Measurements from ENCODE around the gene MSANTD3.

DNA sequence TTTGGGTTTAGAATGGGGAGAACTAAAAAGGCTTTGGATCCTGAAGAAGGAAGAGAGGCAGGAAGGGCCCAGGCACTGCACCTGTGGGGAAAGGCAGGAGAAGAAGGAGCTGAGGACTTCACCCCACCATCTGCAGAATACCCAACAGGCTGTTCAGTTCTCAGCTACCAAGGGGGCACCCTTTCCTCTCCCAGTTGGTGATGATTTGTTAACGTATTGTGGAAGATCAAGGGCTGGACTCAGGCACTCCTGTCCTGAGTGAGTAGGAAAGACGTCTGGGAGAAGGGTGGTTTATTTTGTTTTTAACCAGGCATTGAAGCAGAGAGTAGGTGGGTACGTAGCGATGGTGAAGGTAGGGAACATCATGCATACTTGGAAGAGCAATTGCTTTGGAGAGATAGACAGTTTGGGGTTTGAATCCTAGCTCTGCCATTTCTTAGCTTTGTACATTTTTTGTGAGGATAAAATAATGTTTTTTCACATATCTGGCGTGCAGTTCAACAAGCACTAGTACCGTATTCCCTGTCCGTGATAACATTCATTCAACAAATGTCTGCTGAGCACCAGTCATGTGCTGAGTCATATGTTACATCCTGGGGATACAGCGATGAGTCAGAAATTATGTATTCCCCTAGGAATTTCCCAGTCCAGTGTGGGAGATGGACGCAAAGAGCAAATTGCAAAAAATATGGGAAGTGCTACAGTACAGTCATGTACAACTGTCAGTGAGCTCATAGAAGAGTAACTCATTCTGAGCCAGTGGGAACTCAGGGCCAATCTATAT lies 2.1 kb downstream of the MSANTD3 start:
- TF ChIP-seq LEF1 (IDR thresholded peaks at IDR 0.05; ENCODE audit: borderline replicate concordance) (no peak), ELF4 (IDR thresholded peaks at IDR 0.05) (no peak), TARDBP (IDR thresholded peaks at IDR 0.05) (no peak), SP1 (IDR thresholded peaks at IDR 0.05) (no peak), FOXM1 (IDR thresholded peaks at IDR 0.05; ENCODE audit: borderline replicate concordance) (no peak), SUZ12 (IDR thresholded peaks at IDR 0.05) (no peak), BHLHE40 (IDR thresholded peaks at IDR 0.05; ENCODE audit: borderline replicate concordance) (no peak), PKNOX1 (IDR thresholded peaks at IDR 0.05) (no peak), HDGF (IDR thresholded peaks at IDR 0.05; ENCODE audit: borderline replicate concordance) (no peak), FOXK2 (IDR thresholded peaks at IDR 0.05) (no peak), NFRKB (IDR thresholded peaks at IDR 0.05) (no peak), CTBP1 (IDR thresholded peaks at IDR 0.05; ENCODE audit: borderline replicate concordance) (no peak), ARNT (IDR thresholded peaks at IDR 0.05) (no peak), FOXA1 (IDR thresholded peaks at IDR 0.05) (no peak)

Measured in HEK293T (cell line).